IMR-90 (cell line): ENCODE data around the gene ZNF329. TPM values are rescaled to one million over a fixed set of nuclear protein-coding genes. Genes with fewer than 3 reads are reported as not detected.

Experiments used
- ATAC-seq: fragments of 200-7000 bp; cut with Tn5 transposase; 2 replicates; pipeline ENCODE4 v1.9.1; 2020; ENCODE audit warnings: low read depth, mild to moderate bottlenecking, moderate library complexity
- BruUV-seq: library from RNA; stranded (reverse); fragments of 400-500 nt; replicated peaks from 2 replicates; lab custom pipeline; 2021; lab: Mats Ljungman, UMichigan
- CTCF ChIA-PET: fragments of 300-600 bp; formaldehyde crosslinking; extraction: SDS; loops from one replicate; lab custom pipeline; 2021; ENCODE audit warnings: antibody characterized with exemption; lab: Yijun Ruan, JAX
- POLR2A ChIA-PET: fragments of 300-600 bp; sonication (Branson Sonifier 250); formaldehyde crosslinking; loops from one replicate; lab custom pipeline; 2022; ENCODE audit warnings: antibody characterized with exemption; ENCODE audit not compliant: unreplicated experiment; lab: Charles Lee
- DNase-seq: peaks from one replicate; pipeline ENCODE4 v3.0.0; 2013
- H2AFZ ChIP-seq: replicated peaks from 2 replicates; pipeline ENCODE3; 2013; ENCODE audit warnings: low read length, mild to moderate bottlenecking; ENCODE audit not compliant: poor library complexity
- H2AK5ac ChIP-seq: 2 replicates; pipeline ENCODE4 v1.6.1; 2013; ENCODE audit warnings: low read depth, low read length, inconsistent platforms
- H2AK9ac ChIP-seq: replicated peaks from 2 replicates; pipeline ENCODE3; 2013; ENCODE audit warnings: mild to moderate bottlenecking, low read depth, low read length, moderate library complexity; ENCODE audit not compliant: poor library complexity
- H2BK120ac ChIP-seq: 2 replicates; pipeline ENCODE4 v1.6.1; 2013; ENCODE audit warnings: low read depth, low read length, inconsistent platforms
- H2BK15ac ChIP-seq: 3 replicates; pipeline ENCODE4 v1.6.1; 2013; ENCODE audit warnings: low read depth, low read length, inconsistent platforms
- H2BK20ac ChIP-seq: 2 replicates; pipeline ENCODE4 v1.6.1; 2013; ENCODE audit warnings: low read depth, mild to moderate bottlenecking, inconsistent platforms, low read length, moderate library complexity
- H2BK5ac ChIP-seq: 2 replicates; pipeline ENCODE4 v1.6.1; 2013; ENCODE audit warnings: mild to moderate bottlenecking, low read depth, low read length, inconsistent platforms; ENCODE audit not compliant: poor library complexity, severe bottlenecking
- H3K14ac ChIP-seq: replicated peaks from 2 replicates; pipeline ENCODE4 v1.6.1; 2013; ENCODE audit warnings: low read depth, low read length, inconsistent platforms
- H3K18ac ChIP-seq: 2 replicates; pipeline ENCODE4 v1.6.1; 2013; ENCODE audit warnings: low read depth, low read length, control low read depth
- H3K23ac ChIP-seq: 2 replicates; pipeline ENCODE4 v1.6.1; 2013; ENCODE audit warnings: low read depth, low read length, inconsistent platforms
- H3K27ac ChIP-seq: 2 replicates; pipeline ENCODE4 v1.5.1; 2013; ENCODE audit warnings: mild to moderate bottlenecking, control low read depth, low read length; ENCODE audit not compliant: insufficient read depth
- H3K27me3 ChIP-seq: 2 replicates; pipeline ENCODE4 v1.6.1; 2013; ENCODE audit warnings: low read length; ENCODE audit not compliant: control insufficient read depth, insufficient read depth
- H3K36me3 ChIP-seq: 2 replicates; pipeline ENCODE4 v1.6.1; 2013; ENCODE audit warnings: low read length, mixed read lengths; ENCODE audit not compliant: control insufficient read depth, insufficient read depth
- H3K4ac ChIP-seq: 2 replicates; pipeline ENCODE4 v1.6.1; 2013; ENCODE audit warnings: low read depth, low read length, inconsistent platforms
- H3K4me1 ChIP-seq: 2 replicates; pipeline ENCODE4 v1.6.1; 2013; ENCODE audit warnings: low read length, mixed read lengths; ENCODE audit not compliant: control insufficient read depth, insufficient read depth
- H3K4me2 ChIP-seq: 2 replicates; pipeline ENCODE4 v1.6.1; 2013; ENCODE audit warnings: low read depth, mild to moderate bottlenecking, control low read depth, low read length, moderate library complexity
- H3K4me3 ChIP-seq: 2 replicates; pipeline ENCODE4 v1.5.1; 2013; ENCODE audit warnings: low read depth, mild to moderate bottlenecking, control low read depth, low read length, moderate library complexity; ENCODE audit not compliant: insufficient read depth
- H3K56ac ChIP-seq: 2 replicates; pipeline ENCODE4 v1.6.1; 2013; ENCODE audit warnings: low read length, inconsistent platforms; ENCODE audit not compliant: insufficient read depth; ENCODE audit errors: extremely low read depth
- H3K79me1 ChIP-seq, 2 experiments: 2 replicates each; pipeline ENCODE4 v1.6.1; 2013; ENCODE audit warnings: low read length in 2 of 2, inconsistent platforms in 1 of 2, low read depth in 1 of 2
- H3K9ac ChIP-seq: 2 replicates; pipeline ENCODE4 v1.6.1; 2013; ENCODE audit warnings: low read depth, low read length, control low read depth
- H3K9me1 ChIP-seq: 2 replicates; pipeline ENCODE4 v1.6.1; 2013; ENCODE audit warnings: low read length, inconsistent platforms; ENCODE audit not compliant: insufficient read depth
- H3K9me3 ChIP-seq: 2 replicates; pipeline ENCODE4 v1.6.1; 2013; ENCODE audit warnings: low read length; ENCODE audit not compliant: control insufficient read depth, insufficient read depth
- H4K20me1 ChIP-seq: 2 replicates; pipeline ENCODE4 v1.6.1; 2013; ENCODE audit warnings: low read length, inconsistent platforms; ENCODE audit not compliant: insufficient read depth
- H4K5ac ChIP-seq: 2 replicates; pipeline ENCODE4 v1.6.1; 2013; ENCODE audit warnings: mild to moderate bottlenecking, low read depth, low read length, control low read depth
- H4K8ac ChIP-seq, 2 experiments: 2 replicates each; pipeline ENCODE4 v1.6.1; 2013; ENCODE audit warnings: low read depth in 2 of 2, low read length in 2 of 2, control low read depth in 1 of 2, inconsistent platforms in 1 of 2
- H4K91ac ChIP-seq: 2 replicates; pipeline ENCODE4 v1.6.1; 2013; ENCODE audit warnings: low read depth, low read length, inconsistent platforms; ENCODE audit not compliant: insufficient read depth
- CHD1 ChIP-seq: IDR thresholded peaks from 2 replicates; pipeline ENCODE4 v1.6.1; 2012; ENCODE audit warnings: low read depth, low read length, improper control_type of control experiment
- CTCF ChIP-seq: conservative IDR thresholded peaks from 2 replicates; pipeline ENCODE4 v1.5.1; 2012; ENCODE audit warnings: mild to moderate bottlenecking, low read depth, low read length, improper control_type of control experiment
- RAD21 ChIP-seq: IDR thresholded peaks from 2 replicates; pipeline ENCODE4 v1.6.1; 2012; ENCODE audit warnings: low read length, improper control_type of control experiment
- WGBS, 2 experiments: methylation state at CpG; one replicate each; pipeline versions ENCODE4 v1.1.5 to v1.1.7; 2013; ENCODE audit warnings: missing lambda C conversion rate in 2 of 2; ENCODE audit not compliant: insufficient read length in 1 of 2; ENCODE audit errors: extremely low coverage in 2 of 2; 5-methylcytosine and 5-hydroxymethylcytosine counted together
- dilution Hi-C: fragments of 300-500 bp; cut with HindIII; formaldehyde crosslinking; loops from one replicate; pipeline ENCODE4 v1.14.3; 2018; ENCODE audit warnings: low sequenced_read_pairs; ENCODE audit not compliant: unreplicated experiment
- in situ Hi-C: fragments of 300-500 bp; cut with MboI; formaldehyde crosslinking; loops from 3 replicates; pipeline ENCODE4 v1.14.3; 2019; ENCODE audit warnings: low sequenced_read_pairs, inconsistent platforms, mixed read lengths
- intact Hi-C: fragments of 100-400 bp; cut with micrococcal nuclease; formaldehyde crosslinking; loops from 2 replicates; pipeline ENCODE4 v1.10.0; 2022
- polyA plus RNA-seq, 3 experiments: library from polyadenylated mRNA; depleted of rRNA; stranded (reverse); fragments of >200 nt; gene quantifications; 2 replicates each; pipeline ENCODE4 v1.2.3, GENCODE V29; 2012; ENCODE audit warnings: low replicate concordance in 1 of 3
- total RNA-seq: library from RNA; depleted of rRNA; stranded (reverse); fragments of >200 nt; gene quantifications from 2 replicates; pipeline ENCODE4 v1.2.3, GENCODE V29; 2012

The ZNF329 gene
- total and polyA plus RNA-seq, 2 of the 4 experiments (the other 2 are of a cell fraction) = 4.7 to 16.8 TPM

GRCh38 chr19:58181902-58182576 is 31.4 kb upstream of the ZNF329 start:
- POLR2A ChIA-PET = no interaction called here
- Histone ChIP-seq H3K27ac (peak overlapping the region; percentile 56; the same call in 1 of the 2 replicates), H3K23ac (no peak overlapping the region), H2AK5ac (peak overlapping the region; percentile 15; the same call in 1 of the 2 replicates), H3K36me3 (peaks cover 35% of the 10 kb centered on the region), H2BK120ac (no peak overlapping the region), H3K4me2 (peak overlapping the region; percentile 28; the same call in 1 of the 2 replicates), H2AFZ (peak overlapping the region; percentile 93), H3K9me1 (no peaks in the 10 kb centered on the region), H3K56ac (no peak overlapping the region; the same call in 1 of the 2 replicates), H3K27me3 (no peaks in the 10 kb centered on the region), H3K4ac (peak overlapping the region; percentile 44), H3K9me3 (peaks cover 78% of the 10 kb centered on the region), H3K9ac (no peak overlapping the region), H3K14ac (no peak overlapping the region), H3K18ac (no peak overlapping the region), H2BK5ac (peak overlapping the region; percentile 55), H4K91ac (peak overlapping the region; percentile 60; the same call in 1 of the 2 replicates), H2AK9ac (peak overlapping the region; percentile 91), H4K8ac (peak overlapping the region; percentile 83 to 100; a peak in 3 of 4 replicates), H3K4me3 (peak overlapping the region; percentile 43), H4K20me1 (no peaks in the 10 kb centered on the region), H4K5ac (0 out of 2 replicates have a peak overlapping the region, but pooled peaks have one; percentile 6), H2BK15ac (0 out of 3 replicates have a peak overlapping the region, but pooled peaks have one; percentile 0), H3K4me1 (no peaks in the 10 kb centered on the region), H2BK20ac (no peak overlapping the region), H3K79me1 (peaks cover 21 to 31% of the 10 kb centered on the region in 2 experiments; a peak in 3 of 4 replicates)
- in situ Hi-C loops (no loop called here), intact Hi-C loops (loop anchor here (5.0 kb wide), 1 partner anchor 95 kb away; the partner anchor contains the start of gene ZNF8), dilution Hi-C loops (no loop called here)
- no peak for ATAC-seq
- CTCF ChIA-PET = no interaction called here
- TF ChIP-seq CTCF (peak; percentile 19; the same call in 1 of the 2 replicates), RAD21 (peak; percentile 24; the same call in 1 of the 2 replicates), CHD1 (no peak)
- no peak for DNase-seq
- BruUV-seq = no TSS peak
- WGBS, 2 experiments = 30% methylated on average over 2 of the region's 4 CpGs; no CpG with 5 or more reads in 1 of the 2 experiments
